ENCODE measurements around the gene NEK10. TPM values are rescaled to one million over a fixed set of nuclear protein-coding genes. Genes with fewer than 3 reads are reported as not detected.

The NEK10 gene
- total RNA-seq, 3 donors from 2014 or later (not counting 1 experiment from before 2014, with no cell fraction given): 0.68 to 1.6 (median 0.80) TPM

DNA sequence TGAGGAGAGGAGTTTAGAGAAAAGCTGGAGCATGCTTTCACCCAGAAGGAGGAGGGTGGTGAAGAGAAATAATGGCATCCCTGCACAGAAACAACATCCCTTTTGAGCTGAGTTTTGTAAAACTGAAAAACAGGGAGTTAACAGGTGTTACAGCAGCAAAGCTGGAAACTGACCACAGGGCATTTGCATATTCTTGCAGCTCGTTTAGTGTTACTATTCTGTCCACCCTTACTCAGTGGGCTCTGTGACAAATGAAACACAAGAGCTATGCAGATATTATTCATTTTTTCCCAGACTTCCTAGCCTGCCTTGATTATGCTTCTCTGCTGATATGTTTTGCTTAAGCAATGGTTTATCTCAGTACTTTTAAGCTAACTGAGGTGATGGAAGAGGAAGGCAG lies 272.0 kb downstream of the NEK10 start:
- H3K27me3 ChIP-seq (ENCODE audit: control insufficient read depth, insufficient read depth, low read length): no peaks in the 10 kb centered on the region
- no peak overlapping the region for H3K27ac ChIP-seq (ENCODE audit: low read length)
- no peaks in the 10 kb centered on the region for H3K9me3 ChIP-seq (ENCODE audit: control insufficient read depth, insufficient read depth, low read length)
- intact Hi-C loops (cut with micrococcal nuclease): no loop called here
- no peak overlapping the region for H3K4me3 ChIP-seq (ENCODE audit: low read length)
- TF ChIP-seq, protein P1, sequence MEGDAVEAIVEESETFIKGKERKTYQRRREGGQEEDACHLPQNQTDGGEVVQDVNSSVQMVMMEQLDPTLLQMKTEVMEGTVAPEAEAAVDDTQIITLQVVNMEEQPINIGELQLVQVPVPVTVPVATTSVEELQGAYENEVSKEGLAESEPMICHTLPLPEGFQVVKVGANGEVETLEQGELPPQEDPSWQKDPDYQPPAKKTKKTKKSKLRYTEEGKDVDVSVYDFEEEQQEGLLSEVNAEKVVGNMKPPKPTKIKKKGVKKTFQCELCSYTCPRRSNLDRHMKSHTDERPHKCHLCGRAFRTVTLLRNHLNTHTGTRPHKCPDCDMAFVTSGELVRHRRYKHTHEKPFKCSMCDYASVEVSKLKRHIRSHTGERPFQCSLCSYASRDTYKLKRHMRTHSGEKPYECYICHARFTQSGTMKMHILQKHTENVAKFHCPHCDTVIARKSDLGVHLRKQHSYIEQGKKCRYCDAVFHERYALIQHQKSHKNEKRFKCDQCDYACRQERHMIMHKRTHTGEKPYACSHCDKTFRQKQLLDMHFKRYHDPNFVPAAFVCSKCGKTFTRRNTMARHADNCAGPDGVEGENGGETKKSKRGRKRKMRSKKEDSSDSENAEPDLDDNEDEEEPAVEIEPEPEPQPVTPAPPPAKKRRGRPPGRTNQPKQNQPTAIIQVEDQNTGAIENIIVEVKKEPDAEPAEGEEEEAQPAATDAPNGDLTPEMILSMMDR (IDR thresholded peaks at IDR 0.05): no peak
- ATAC-seq (no peak), DNase-seq (no peak)
- H3K36me3 ChIP-seq (ENCODE audit: control insufficient read depth, insufficient read depth, low read length): no peaks in the 10 kb centered on the region
- Mint-ChIP-seq H3K27ac (no peak overlapping the region), H3K27me3 (ENCODE audit: low read depth in 2 of 2) (peaks cover 0 to 6% of the 10 kb centered on the region in 2 donors), H3K4me3 (no peak overlapping the region), H3K4me1 (no peaks in the 10 kb centered on the region), H3K36me3 (no peaks in the 10 kb centered on the region), H3K9me3 (peaks cover 0 to 3% of the 10 kb centered on the region in 2 donors)
- WGBS (ENCODE audit: insufficient coverage): 61% methylated on average over 1 of the region's 1 CpG
- H3K4me1 ChIP-seq (ENCODE audit: control insufficient read depth, insufficient read depth, low read length): no peaks in the 10 kb centered on the region

DNA sequence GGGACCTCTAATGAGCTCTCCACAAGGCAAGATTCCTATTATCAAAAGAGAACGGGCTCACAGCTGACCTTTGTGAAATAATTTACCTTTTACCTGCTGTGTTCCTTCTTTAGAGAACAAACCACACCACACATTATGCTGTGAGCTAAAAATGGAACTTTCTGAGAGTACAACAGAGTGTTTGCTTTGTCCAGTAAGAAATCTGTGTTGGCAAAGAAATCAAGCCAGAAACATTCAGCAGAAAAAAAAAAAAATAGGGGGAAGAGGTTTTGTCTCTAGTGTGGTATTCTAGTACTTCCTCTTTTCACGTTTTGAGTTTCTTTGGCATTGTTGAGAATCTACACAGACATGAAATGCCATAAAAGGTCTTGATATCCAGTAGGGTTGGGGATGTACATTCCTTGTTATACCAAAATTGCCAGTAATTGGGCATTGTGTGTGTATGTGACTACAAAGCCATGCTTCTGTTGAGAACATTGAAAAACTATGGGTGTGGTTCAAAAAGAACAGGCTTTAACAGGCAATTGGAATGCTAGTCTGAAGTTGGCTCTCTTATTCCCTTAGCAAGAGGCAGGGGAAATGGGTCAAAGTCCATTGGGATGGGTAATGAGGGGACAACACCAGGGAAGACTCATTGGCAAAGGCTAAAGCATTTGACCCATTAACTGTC lies 273.5 kb downstream of the NEK10 start:
- H3K4me1 Mint-ChIP-seq: no peaks in the 10 kb centered on the region
- H3K4me3 Mint-ChIP-seq: no peak overlapping the region
- H3K4me1 ChIP-seq (ENCODE audit: control insufficient read depth, insufficient read depth, low read length): no peaks in the 10 kb centered on the region
- intact Hi-C loops (cut with micrococcal nuclease): no loop called here
- TF ChIP-seq, protein P1 (IDR thresholded peaks at IDR 0.05): no peak
- no peaks in the 10 kb centered on the region for H3K27me3 Mint-ChIP-seq (ENCODE audit: low read depth in 2 of 2)
- no peaks in the 10 kb centered on the region for H3K36me3 Mint-ChIP-seq
- WGBS (ENCODE audit: insufficient coverage): 8% methylated on average over 2 of the region's 2 CpGs
- no peaks in the 10 kb centered on the region for H3K27me3 ChIP-seq (ENCODE audit: control insufficient read depth, insufficient read depth, low read length)
- H3K36me3 ChIP-seq (ENCODE audit: control insufficient read depth, insufficient read depth, low read length): no peaks in the 10 kb centered on the region
- ATAC-seq (no peak), DNase-seq (no peak)
- H3K9me3 ChIP-seq (ENCODE audit: control insufficient read depth, insufficient read depth, low read length): no peaks in the 10 kb centered on the region
- no peak overlapping the region for H3K4me3 ChIP-seq (ENCODE audit: low read length)
- H3K27ac ChIP-seq (ENCODE audit: low read length): no peak overlapping the region
- H3K27ac Mint-ChIP-seq: no peak overlapping the region
- peaks cover 0 to 3% of the 10 kb centered on the region in 2 donors for H3K9me3 Mint-ChIP-seq

DNA sequence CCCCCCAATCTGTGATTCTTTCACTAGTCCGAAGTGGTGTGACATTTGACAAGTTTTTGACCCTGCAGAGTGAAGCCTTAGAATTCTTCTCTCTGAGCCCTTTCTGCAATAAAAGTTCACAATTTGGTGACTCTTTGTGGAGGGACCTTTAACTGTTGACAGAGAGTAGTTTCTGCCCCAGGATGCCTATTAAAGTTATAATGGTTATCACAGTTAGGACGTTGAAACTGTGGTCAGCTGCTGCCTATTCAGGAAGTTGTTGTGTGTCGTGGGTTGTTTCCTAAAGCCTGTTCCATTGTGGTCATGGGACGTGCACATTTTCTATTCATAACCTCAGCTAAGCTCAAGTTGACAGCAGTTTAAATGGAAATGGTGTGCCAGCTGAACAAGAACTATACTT lies 274.5 kb downstream of the NEK10 start:
- Mint-ChIP-seq H3K27me3 (ENCODE audit: low read depth in 2 of 2) (no peaks in the 10 kb centered on the region), H3K9me3 (no peaks in the 10 kb centered on the region), H3K36me3 (no peaks in the 10 kb centered on the region), H3K4me3 (no peak overlapping the region), H3K4me1 (no peaks in the 10 kb centered on the region), H3K27ac (no peak overlapping the region)
- no peaks in the 10 kb centered on the region for H3K27me3 ChIP-seq (ENCODE audit: control insufficient read depth, insufficient read depth, low read length)
- no peaks in the 10 kb centered on the region for H3K9me3 ChIP-seq (ENCODE audit: control insufficient read depth, insufficient read depth, low read length)
- no peaks in the 10 kb centered on the region for H3K4me1 ChIP-seq (ENCODE audit: control insufficient read depth, insufficient read depth, low read length)
- ATAC-seq (no peak), DNase-seq (no peak)
- TF ChIP-seq, protein P1 (IDR thresholded peaks at IDR 0.05): no peak
- intact Hi-C loops (cut with micrococcal nuclease): no loop called here
- no peaks in the 10 kb centered on the region for H3K36me3 ChIP-seq (ENCODE audit: control insufficient read depth, insufficient read depth, low read length)
- no peak overlapping the region for H3K27ac ChIP-seq (ENCODE audit: low read length)
- 2% methylated on average over 4 of the region's 4 CpGs for WGBS (ENCODE audit: insufficient coverage)
- no peak overlapping the region for H3K4me3 ChIP-seq (ENCODE audit: low read length)

DNA sequence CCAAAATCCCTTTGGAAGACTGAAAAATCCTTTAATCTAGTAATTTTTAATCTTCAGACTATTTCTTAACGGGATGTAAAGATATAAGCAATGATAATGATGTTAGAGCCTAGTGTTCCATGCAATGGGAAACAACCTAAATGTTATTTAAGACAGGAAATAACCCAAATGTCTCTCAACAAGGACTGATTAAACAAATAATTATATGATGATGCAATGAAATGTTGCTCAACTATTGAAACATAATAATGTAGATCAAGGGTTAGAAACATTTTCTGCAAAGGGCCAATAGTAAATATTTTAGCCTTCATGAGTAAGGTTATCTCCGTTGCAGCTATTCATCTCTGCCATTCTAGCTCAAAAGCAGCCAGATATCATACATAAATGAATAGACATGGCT lies 275.4 kb downstream of the NEK10 start:
- no peaks in the 10 kb centered on the region for H3K27me3 Mint-ChIP-seq (ENCODE audit: low read depth in 2 of 2)
- DNase-seq: no peak
- H3K27me3 ChIP-seq (ENCODE audit: control insufficient read depth, insufficient read depth, low read length): no peaks in the 10 kb centered on the region
- WGBS (ENCODE audit: insufficient coverage): no CpG with 5 or more reads among the region's 2 CpGs
- ATAC-seq: no peak
- no peaks in the 10 kb centered on the region for H3K9me3 ChIP-seq (ENCODE audit: control insufficient read depth, insufficient read depth, low read length)
- H3K36me3 Mint-ChIP-seq: no peaks in the 10 kb centered on the region
- no peak overlapping the region for H3K4me3 Mint-ChIP-seq
- no peaks in the 10 kb centered on the region for H3K9me3 Mint-ChIP-seq
- H3K36me3 ChIP-seq (ENCODE audit: control insufficient read depth, insufficient read depth, low read length): no peaks in the 10 kb centered on the region
- H3K27ac ChIP-seq (ENCODE audit: low read length): no peak overlapping the region
- no peaks in the 10 kb centered on the region for H3K4me1 Mint-ChIP-seq
- H3K27ac Mint-ChIP-seq: no peak overlapping the region
- TF ChIP-seq, protein P1 (IDR thresholded peaks at IDR 0.05): no peak
- no peaks in the 10 kb centered on the region for H3K4me1 ChIP-seq (ENCODE audit: control insufficient read depth, insufficient read depth, low read length)
- no peak overlapping the region for H3K4me3 ChIP-seq (ENCODE audit: low read length)
- intact Hi-C loops (cut with micrococcal nuclease): no loop called here
